Stomach smooth muscle (tissue), 2 donors: ENCODE results near the gene NF1.
"Not testable (repeated sequence)": the region's sequence is repeated elsewhere in the genome, so short reads cannot be mapped to it uniquely, and the experiment has no call there.

ENCODE experiments used
- H3K27ac ChIP-seq: one replicate; pipeline ENCODE4 v1.7.0; 2013; ENCODE audit warnings: mild to moderate bottlenecking, low read length, inconsistent platforms
- H3K27me3 ChIP-seq, 2 donors: one replicate each; pipeline ENCODE4 v1.7.0; 2013; ENCODE audit warnings: low read length in 2 of 2; ENCODE audit not compliant: insufficient read depth in 2 of 2, control insufficient read depth in 1 of 2
- H3K36me3 ChIP-seq, 2 donors: one replicate each; pipeline ENCODE4 v1.7.0; 2013; ENCODE audit warnings: low read length in 2 of 2; ENCODE audit not compliant: control insufficient read depth in 2 of 2, insufficient read depth in 2 of 2
- H3K4me1 ChIP-seq: one replicate; pipeline ENCODE4 v1.7.0; 2013; ENCODE audit warnings: low read length; ENCODE audit not compliant: control insufficient read depth, insufficient read depth
- H3K4me3 ChIP-seq, 2 donors: one replicate each; pipeline ENCODE4 v1.7.0; 2013; ENCODE audit warnings: low read length in 2 of 2
- H3K9ac ChIP-seq, 2 donors: one replicate each; pipeline ENCODE4 v1.7.0; 2013; ENCODE audit warnings: low read length in 2 of 2, mild to moderate bottlenecking in 1 of 2
- H3K9me3 ChIP-seq, 2 donors: one replicate each; pipeline ENCODE4 v1.7.0; 2013; ENCODE audit warnings: low read length in 2 of 2; ENCODE audit not compliant: control insufficient read depth in 2 of 2
- donor health status: healthy.
- donor health status: Pancreatic carcinoma.

Gene NF1

DNA sequence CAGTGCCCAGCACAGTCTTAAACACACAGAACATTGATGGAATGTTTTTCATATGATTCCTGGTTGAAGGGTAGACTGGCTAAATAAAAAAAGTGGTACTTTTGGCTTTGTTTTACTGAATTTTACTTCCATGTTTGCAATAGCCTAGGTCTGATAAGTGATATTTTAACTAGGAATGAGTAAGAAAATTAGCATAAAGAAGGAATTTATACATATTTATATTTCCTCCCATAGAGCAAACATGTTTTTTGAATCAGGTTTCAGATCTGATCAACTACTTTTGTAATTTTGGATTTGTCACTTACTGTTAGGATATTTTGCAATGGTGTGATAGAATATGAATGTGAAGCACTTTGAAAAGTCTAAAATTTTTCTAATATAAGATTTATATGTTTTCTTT, 7.2 kb downstream of the NF1 start:
- Histone ChIP-seq H3K27me3 (no peaks in the 10 kb centered on the region), H3K9me3 (no peaks in the 10 kb centered on the region), H3K36me3 (no peaks in the 10 kb centered on the region), H3K27ac (no peak overlapping the region), H3K4me3 (no peak overlapping the region), H3K9ac (no peak overlapping the region), H3K4me1 (no peaks in the 10 kb centered on the region)

- no peak overlapping the region for H3K27ac ChIP-seq
- H3K9ac ChIP-seq, result no peak overlapping the region
- H3K4me3 ChIP-seq, result no peak overlapping the region
- H3K27me3 ChIP-seq, result no peaks in the 10 kb centered on the region
- no peaks in the 10 kb centered on the region for H3K9me3 ChIP-seq
- no peaks in the 10 kb centered on the region for H3K36me3 ChIP-seq
- H3K4me1 ChIP-seq, result no peaks in the 10 kb centered on the region
Measured at GRCh38 chr17:31105991-31106390, 11.2 kb downstream of the NF1 start.

DNA sequence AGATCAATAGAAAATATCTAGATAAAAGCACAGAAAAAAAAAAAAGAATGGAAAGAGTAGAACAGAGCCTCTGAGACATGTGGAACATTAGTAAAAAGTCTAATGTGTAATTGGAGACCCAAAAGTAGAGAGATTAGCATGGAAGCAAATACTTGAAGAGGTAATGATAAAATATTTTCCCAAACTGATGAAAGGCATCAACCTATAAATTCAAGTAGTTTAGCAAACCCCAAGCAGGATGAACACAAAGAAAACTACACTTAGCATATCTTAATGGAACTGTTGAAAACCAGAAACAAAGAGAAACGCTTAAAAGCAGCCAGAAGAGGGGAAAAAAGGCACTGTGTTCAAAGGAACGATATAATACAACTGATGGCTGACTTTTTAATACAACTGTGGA, 16.4 kb downstream of the NF1 start:
- no peaks in the 10 kb centered on the region for H3K4me1 ChIP-seq
- H3K36me3 ChIP-seq, result no peaks in the 10 kb centered on the region
- no peaks in the 10 kb centered on the region for H3K27me3 ChIP-seq
- H3K9ac ChIP-seq, result no peak overlapping the region
- no peak overlapping the region for H3K27ac ChIP-seq
- no peak overlapping the region for H3K4me3 ChIP-seq
- no peaks in the 10 kb centered on the region for H3K9me3 ChIP-seq

DNA sequence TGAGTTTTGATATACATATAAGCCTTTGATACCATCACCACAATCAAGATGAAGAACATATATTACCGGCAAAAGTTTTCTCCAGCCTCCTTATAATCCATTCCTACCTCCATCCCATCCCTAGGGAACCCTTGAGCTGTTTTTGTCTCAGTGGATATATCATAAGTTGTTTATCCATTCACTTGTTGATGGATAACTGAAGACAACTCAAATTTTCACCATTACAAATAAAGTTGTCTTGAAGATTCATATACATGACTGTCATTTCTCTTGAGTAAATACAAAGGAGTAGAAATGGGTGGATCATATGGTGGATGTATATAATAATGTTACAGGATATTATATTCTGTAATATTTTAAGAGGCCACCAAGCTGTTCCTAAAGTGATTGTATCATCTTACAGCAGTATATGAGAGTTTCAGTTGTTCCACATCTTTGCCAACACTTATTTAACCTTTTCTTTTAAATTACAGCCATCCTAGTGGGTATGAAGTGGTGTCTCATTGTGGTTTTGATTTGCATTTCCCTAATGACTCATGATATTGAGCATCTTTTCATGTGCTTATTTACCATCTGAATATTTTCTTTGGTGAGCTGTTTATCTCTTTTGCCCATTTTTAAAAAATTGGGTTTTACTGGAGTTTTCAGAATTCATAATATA, 17.4 kb downstream of the NF1 start:
- no peaks in the 10 kb centered on the region for H3K4me1 ChIP-seq
- H3K9ac ChIP-seq, result no peak overlapping the region
- no peaks in the 10 kb centered on the region for H3K9me3 ChIP-seq
- no peak overlapping the region for H3K27ac ChIP-seq
- H3K36me3 ChIP-seq, result no peaks in the 10 kb centered on the region
- no peaks in the 10 kb centered on the region for H3K27me3 ChIP-seq
- H3K4me3 ChIP-seq, result no peak overlapping the region

DNA sequence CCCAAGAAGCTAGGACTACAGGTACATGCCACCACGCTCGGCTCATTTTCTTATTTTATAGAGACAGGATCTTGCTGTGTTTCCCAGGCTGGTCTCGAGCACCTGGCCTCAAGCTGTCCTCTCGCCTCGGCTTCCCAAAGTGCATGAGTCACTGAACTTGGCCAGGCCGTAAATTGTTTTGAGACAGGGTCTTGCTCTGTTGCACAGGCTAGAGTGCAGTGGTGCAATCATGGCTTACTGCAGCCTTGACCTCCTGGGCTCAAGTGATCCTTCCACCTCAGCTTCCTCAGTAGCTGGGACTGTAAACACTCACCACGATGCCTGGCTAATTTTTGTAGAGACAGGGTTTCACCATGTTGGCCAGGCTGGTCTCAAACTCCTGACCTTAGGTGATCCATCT, 18.6 kb downstream of the NF1 start:
- H3K9me3 ChIP-seq, H3K4me1 ChIP-seq, H3K27me3 ChIP-seq, H3K36me3 ChIP-seq, H3K4me3 ChIP-seq, H3K9ac ChIP-seq, H3K27ac ChIP-seq: not testable (repeated sequence)

- Histone ChIP-seq H3K4me3 (no peak overlapping the region), H3K27ac (no peak overlapping the region), H3K36me3 (no peaks in the 10 kb centered on the region), H3K4me1 (no peaks in the 10 kb centered on the region), H3K27me3 (no peaks in the 10 kb centered on the region), H3K9ac (no peak overlapping the region), H3K9me3 (no peaks in the 10 kb centered on the region)
Measured at GRCh38 chr17:31113939-31114338, 19.2 kb downstream of the NF1 start.

- Histone ChIP-seq H3K36me3 (no peaks in the 10 kb centered on the region), H3K9ac (no peak overlapping the region), H3K4me3 (no peak overlapping the region), H3K4me1 (no peaks in the 10 kb centered on the region), H3K27ac (no peak overlapping the region), H3K27me3 (no peaks in the 10 kb centered on the region), H3K9me3 (no peaks in the 10 kb centered on the region)
Measured at GRCh38 chr17:31114956-31115555, 20.3 kb downstream of the NF1 start.

GRCh38 chr17:31116167-31116566, 21.4 kb downstream of the NF1 start:
- no peaks in the 10 kb centered on the region for H3K36me3 ChIP-seq
- no peak overlapping the region for H3K4me3 ChIP-seq
- no peaks in the 10 kb centered on the region for H3K4me1 ChIP-seq
- H3K27me3 ChIP-seq, result no peaks in the 10 kb centered on the region
- H3K9ac ChIP-seq, result no peak overlapping the region
- no peaks in the 10 kb centered on the region for H3K9me3 ChIP-seq
- no peak overlapping the region for H3K27ac ChIP-seq

DNA sequence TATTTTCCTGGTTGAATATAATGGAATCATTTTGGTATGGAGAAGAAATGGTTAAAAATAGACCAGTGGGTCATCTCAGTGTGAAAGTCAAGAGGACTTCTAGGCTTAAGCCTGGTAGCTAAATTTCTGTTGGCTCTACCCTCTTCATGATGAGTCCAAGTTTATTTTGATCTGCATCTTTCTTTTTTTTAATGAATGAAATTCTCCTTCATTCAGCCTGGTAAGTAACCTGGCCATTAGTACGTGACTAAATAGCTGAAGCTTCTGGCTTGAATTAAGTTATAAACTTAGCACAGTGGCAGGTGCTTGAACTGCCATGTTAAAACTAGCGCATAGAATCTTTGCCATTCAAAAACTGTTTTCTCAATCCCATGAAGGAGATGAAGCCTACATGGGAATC, 28.0 kb downstream of the NF1 start:
- H3K36me3 ChIP-seq, result no peaks in the 10 kb centered on the region
- H3K27ac ChIP-seq, result no peak overlapping the region
- H3K4me3 ChIP-seq, result no peak overlapping the region
- H3K27me3 ChIP-seq, result no peaks in the 10 kb centered on the region
- H3K4me1 ChIP-seq, result no peaks in the 10 kb centered on the region
- H3K9ac ChIP-seq, result no peak overlapping the region
- H3K9me3 ChIP-seq, result no peaks in the 10 kb centered on the region

DNA sequence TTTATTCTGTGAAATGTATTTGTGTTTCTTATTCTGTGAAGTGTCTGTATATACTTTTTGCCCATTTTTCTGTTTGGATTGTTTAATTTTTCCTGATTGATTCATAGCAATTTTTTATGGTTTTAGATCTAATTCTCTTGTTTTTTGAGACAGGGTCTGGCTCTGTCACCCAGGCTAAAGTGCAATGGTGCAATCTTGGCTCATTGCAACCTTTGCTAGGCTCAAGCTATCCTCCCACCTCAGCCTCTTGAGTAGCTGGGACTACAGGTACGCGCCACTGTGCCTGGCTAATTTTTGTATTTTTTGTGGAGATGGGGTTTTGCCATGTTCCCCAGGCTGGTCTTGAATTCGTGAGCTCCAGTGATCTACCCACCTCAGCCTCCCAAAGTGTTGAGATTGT, 31.5 kb downstream of the NF1 start:
- no peaks in the 10 kb centered on the region for H3K27me3 ChIP-seq
- H3K4me3 ChIP-seq, result no peak overlapping the region
- no peaks in the 10 kb centered on the region for H3K4me1 ChIP-seq
- no peaks in the 10 kb centered on the region for H3K36me3 ChIP-seq
- no peaks in the 10 kb centered on the region for H3K9me3 ChIP-seq
- no peak overlapping the region for H3K27ac ChIP-seq
- no peak overlapping the region for H3K9ac ChIP-seq

DNA sequence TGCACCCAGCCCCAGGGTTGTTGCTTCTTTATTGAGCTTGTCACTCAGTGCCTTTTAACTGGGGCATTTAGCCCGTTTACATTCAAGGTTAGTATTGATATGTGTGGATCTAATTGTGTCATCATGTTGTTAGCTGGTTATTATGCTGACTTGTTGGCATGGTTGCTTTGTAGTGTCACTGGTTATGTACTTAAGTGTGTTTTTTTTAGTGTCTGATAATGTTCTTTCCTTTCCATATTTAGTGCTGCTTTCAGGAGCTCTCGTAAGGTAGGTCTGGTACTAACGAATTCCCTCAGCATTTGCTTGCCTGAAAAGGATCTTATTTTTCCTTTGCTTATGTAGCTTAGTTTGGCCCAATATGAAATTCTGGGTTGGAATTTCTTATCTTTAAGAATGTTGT, 33.5 kb downstream of the NF1 start:
- Histone ChIP-seq H3K4me1 (no peaks in the 10 kb centered on the region), H3K4me3 (no peak overlapping the region), H3K27me3 (no peaks in the 10 kb centered on the region), H3K9ac (no peak overlapping the region), H3K9me3 (no peaks in the 10 kb centered on the region), H3K27ac (no peak overlapping the region), H3K36me3 (no peaks in the 10 kb centered on the region)
